Posterior cingulate gyrus (tissue), 11 donors: ENCODE results near the gene CLTCL1.
"Not testable (repeated sequence)": the region's sequence is repeated elsewhere in the genome, so short reads cannot be mapped to it uniquely, and the experiment has no call there.

ENCODE experiments used
- DNase-seq, 10 donors: peaks; one replicate each; pipeline versions ENCODE4 v3.0.0 to v3.0.0-alpha.2; 2020 to 2021; ENCODE audit warnings: mixed read lengths in 3 of 10
- intact Hi-C: fragments of 100-400 bp; cut with DNase I; formaldehyde crosslinking; loops from one replicate; pipeline ENCODE4 v1.15.1; 2023

CLTCL1 gene

GRCh38 chr22:19291580-19292457 lies at the start of gene CLTCL1:
Gene CLTCL1 (minus strand): TSS chr22:19291719. CDS start chr22:19291641, 78 bp downstream.
- intact Hi-C loops, result loop anchor here (2.0 to 5.0 kb wide), 2 partner anchors 113 to 140 kb away; partner anchors contain the start of genes HIRA, MRPL40 and SLC25A1
- DNase-seq, result peak; percentile 56 to 96 (median 72)

DNA sequence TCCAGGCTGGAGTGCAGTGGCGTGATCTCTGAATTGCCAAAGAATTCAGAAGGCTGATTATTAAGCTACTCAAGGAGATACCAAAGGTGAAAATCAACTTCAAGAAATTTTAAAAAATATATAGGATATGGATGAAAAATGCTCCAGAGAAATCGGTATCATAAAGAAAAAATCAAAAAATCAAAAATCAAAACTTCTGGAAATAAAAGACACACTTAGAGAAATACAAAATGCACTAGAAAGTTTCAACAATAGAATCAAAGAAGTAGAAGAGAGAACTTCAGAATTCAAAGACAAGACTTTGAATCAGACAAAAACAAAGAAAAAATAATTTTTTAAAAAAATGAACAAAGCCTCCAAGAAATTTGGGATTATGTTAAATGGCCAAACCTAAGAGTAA lies 45.6 kb upstream of the CLTCL1 start:
- intact Hi-C loops, result no loop called here
- DNase-seq, result no peak

- no peak for DNase-seq
- intact Hi-C loops, result no loop called here
Observed at GRCh38 chr22:19336133-19337075, 44.9 kb upstream of the CLTCL1 start.

DNA sequence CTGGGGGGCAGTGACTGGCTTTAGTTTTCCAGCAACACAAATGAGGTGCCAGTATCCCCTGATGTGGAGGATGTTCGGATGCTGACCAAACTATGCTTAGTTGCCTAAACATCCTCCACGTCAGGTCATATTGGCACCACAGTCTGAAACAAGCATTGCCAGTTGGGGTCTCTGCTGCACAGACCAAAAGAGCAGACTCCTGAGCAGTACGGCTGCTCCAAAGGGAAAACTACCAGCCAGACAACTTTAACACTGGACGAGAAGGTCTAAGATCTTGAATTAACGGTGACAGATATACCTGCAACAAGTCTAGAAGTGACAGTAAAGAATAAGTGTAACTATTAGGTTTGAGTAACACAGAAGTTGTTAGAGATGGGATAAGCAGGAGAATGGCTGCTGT lies 40.5 kb upstream of the CLTCL1 start:
- intact Hi-C loops, result no loop called here
- DNase-seq, result no peak

DNA sequence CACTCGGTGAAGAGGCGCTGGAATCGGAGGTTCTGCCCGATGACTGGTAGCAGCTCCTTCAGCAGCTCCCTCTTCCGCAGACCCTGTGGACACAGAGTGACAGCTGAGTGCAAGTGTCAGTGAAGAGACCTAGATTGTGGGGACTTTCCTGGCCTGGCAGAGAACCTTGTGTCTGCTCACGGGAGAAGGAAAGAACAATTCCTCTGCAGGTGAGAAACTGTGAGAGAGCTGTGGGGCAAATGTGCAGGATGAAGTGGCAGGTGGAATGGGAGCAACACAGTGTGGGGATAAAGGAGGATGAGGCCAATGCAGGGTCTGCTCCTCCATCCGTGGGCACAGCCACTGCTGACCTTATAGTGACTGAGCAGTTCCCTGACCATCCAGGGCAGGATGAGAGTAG lies 40.0 kb upstream of the CLTCL1 start:
- intact Hi-C loops, result no loop called here
- no peak for DNase-seq

DNA sequence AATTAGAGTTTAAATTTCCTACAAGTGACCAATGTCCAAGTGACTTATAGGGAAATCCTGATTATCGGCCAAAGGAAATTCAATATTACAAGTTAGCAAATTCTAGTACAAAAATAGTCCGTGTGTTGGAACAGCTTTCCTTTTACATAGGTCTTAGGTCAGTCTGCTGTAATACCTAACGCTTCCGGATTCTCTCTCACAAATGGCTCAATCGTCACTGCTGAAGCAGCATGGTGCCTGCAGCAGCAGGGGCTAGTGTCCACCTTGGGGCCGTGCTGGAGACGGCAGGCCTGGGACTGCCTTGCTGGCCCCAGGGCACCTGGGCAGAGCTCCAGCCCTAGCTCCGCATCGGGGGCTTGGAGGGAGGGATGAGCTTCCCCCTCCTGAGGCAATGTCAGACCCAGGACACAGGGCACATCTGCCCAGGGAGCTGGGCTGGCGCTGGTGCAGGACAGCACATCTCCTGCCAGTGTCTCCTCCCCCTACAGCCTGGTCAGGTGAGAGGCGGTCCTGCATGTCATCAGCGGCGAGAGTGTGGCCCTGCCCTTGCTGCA lies 39.4 kb upstream of the CLTCL1 start:
- DNase-seq, result no peak
- intact Hi-C loops, result no loop called here

DNA sequence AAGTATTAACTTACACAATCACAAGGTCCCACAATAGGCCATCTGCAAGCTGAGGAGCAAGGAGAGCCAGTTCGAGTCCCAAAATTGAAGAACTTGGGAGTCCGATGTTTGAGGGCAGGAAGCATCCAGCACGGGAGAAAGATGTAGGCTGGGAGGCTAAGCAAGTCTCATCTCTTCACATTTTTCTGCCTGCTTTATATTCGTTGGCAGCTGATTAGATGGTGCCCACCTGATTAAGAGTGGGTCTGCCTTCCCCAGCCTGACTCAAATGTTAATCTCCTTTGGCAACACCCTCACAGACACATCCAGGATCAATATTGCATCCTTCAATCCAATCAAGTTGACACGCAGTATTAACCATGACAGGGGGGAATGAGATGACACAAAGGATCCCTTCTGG lies 38.7 kb upstream of the CLTCL1 start:
- intact Hi-C loops, DNase-seq: not testable (repeated sequence)

GRCh38 chr22:19329454-19329853 lies 37.9 kb upstream of the CLTCL1 start:
- DNase-seq, result no peak
- intact Hi-C loops, result no loop called here

GRCh38 chr22:19325296-19325948 lies 33.9 kb upstream of the CLTCL1 start:
- intact Hi-C loops, result no loop called here
- no peak for DNase-seq

GRCh38 chr22:19323420-19323819 lies 31.9 kb upstream of the CLTCL1 start:
- DNase-seq, intact Hi-C loops: not testable (repeated sequence)

DNA sequence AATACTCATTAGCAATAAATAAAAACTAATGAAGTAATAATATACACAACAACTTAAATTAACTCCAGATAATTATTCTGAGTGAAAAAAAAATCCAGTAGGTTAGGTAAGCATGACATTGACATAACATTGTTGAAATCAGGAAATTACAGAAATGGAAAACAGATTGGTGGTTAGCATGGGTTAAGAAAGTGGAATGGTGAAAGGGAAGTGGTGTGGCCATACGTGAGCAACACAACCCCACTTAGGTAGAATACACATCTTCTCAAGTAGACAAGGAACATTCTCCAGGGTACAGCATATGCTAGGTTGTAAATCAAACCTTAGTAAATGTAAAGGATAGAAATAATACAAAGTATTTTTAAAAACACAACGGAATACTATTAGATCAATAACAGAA lies 30.2 kb upstream of the CLTCL1 start:
- intact Hi-C loops, result no loop called here
- DNase-seq, result no peak

- DNase-seq, intact Hi-C loops: not testable (repeated sequence)
Observed at GRCh38 chr22:19320136-19320535, 28.6 kb upstream of the CLTCL1 start.

GRCh38 chr22:19319281-19319680 lies 27.8 kb upstream of the CLTCL1 start:
- DNase-seq, result no peak
- intact Hi-C loops, result no loop called here

GRCh38 chr22:19317865-19318264 lies 26.3 kb upstream of the CLTCL1 start:
- DNase-seq, result no peak
- intact Hi-C loops, result no loop called here

GRCh38 chr22:19307872-19308271 lies 16.4 kb upstream of the CLTCL1 start:
- intact Hi-C loops, result no loop called here
- DNase-seq, result no peak

- DNase-seq, intact Hi-C loops: not testable (repeated sequence)
Observed at GRCh38 chr22:19306535-19306934, 15.0 kb upstream of the CLTCL1 start.

DNA sequence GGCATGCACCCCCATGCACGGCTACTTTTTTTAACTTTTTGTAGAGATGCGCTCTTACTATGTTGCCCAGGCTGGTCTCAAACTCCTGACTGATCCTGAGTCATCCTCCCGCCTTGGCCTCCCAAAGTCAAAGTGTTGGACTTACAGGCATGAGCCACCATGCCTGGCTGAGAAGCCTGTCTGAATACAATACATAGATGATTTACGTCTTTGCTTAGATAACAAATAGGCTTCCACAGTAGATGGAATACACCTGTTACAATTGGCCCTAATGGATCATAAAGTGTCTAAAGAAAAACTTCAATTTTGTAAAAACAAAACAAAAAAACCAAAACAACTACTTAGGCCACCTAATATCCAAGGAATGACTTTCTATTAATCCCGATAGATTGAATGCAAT lies 13.0 kb upstream of the CLTCL1 start:
- DNase-seq, result no peak
- intact Hi-C loops, result no loop called here

DNA sequence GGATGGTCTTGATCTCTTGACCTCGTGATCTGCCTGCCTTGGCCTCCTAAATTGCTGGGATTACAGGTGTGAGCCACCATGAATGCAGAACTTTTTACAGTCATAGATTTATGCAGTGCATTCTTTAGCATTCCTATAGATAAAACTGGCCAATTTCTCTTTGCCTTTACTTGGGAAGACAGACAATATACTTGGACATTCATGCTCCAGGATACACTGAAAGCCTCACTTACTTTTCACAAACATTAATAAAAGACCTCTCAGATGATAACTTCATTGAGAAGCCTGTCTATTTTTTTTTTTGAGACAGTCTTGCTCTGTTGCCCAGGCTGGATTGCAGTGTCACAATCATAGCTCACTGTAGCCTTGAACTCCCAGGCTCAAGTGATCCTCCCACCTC lies 12.3 kb upstream of the CLTCL1 start:
- DNase-seq, result no peak
- intact Hi-C loops, result no loop called here

DNA sequence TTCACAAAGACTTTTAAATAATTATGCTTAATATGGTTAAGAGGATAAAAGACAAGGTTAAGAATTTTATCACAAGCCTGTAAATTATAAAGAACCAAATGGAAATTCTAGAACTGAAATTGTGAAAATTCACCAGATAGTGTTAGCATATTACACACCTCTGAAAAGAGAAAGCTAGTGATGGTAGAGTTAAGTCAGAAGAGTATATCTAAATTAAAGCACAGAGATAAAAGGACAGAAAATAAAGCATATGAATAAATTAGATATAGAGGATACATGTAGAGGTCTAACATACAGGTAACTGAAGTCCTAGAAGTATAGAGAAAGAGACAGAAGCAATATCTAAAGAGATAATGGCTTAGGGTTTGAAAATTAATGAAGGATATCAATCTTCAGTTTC lies 4.2 kb upstream of the CLTCL1 start:
- intact Hi-C loops, result no loop called here
- DNase-seq, result no peak
